Loucy (cell line): ENCODE measurements around the gene TICAM1.

ENCODE experiments used
- CTCF ChIP-seq: fragments of 200-600 bp; sonication (generic); conservative IDR thresholded peaks from 2 replicates; pipeline ENCODE4 v1.5.1; 2014; ENCODE audit warnings: mild to moderate bottlenecking, antibody characterized with exemption, low read length
- EZH2phosphoT487 ChIP-seq: fragments of 200-600 bp; IDR thresholded peaks from 2 replicates; pipeline ENCODE4 v1.6.1; 2018; ENCODE audit warnings: antibody characterized with exemption, mild to moderate bottlenecking, moderate library complexity, borderline replicate concordance

DNA sequence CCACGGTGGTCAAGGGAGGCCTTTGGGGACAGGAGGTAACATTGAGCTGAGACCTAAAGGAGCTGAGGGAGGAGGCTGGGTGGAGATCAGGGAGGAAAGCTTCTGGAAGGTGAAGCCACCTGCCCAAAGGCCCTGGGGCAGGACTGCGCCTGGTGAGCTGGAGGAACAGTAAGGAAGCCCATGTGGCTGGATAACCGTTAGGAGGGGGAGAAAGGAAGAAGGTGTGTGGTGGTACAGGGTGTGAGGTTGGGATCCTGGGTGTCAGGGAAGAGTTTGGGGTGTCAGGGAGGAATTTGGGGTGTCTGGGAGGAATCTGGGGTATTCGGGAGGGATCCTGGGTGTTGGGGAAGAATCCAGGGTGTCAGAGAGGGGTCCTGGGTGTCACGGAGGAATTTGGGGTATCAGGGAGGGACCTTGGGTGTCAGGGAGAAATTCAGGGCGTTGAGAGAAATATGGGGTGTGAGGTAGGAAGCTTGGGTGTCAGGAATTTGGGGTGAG lies 695 bp downstream of the TICAM1 start:
- TF ChIP-seq CTCF (no peak), EZH2phosphoT487 (no peak)
